CD4-positive, CD25-positive, alpha-beta regulatory T cell (primary cell): ENCODE results near the gene LRRC47. TPM values are rescaled to one million over a fixed set of nuclear protein-coding genes. Genes with fewer than 3 reads are reported as not detected.
"Not testable (repeated sequence)": the region's sequence is repeated elsewhere in the genome, so short reads cannot be mapped to it uniquely, and the experiment has no call there.

Experiments used
- ATAC-seq, 2 donors: fragments of 150-1000 bp; cut with Tn5 transposase; one replicate each; pipeline ENCODE4 v1.10.0; 2021; ENCODE audit warnings: low read depth in 2 of 2, moderate number of reproducible peaks in 2 of 2, moderate library complexity in 1 of 2
- DNase-seq, 3 donors: peaks; one replicate each; pipeline versions ENCODE4 v3.0.0 to v3.0.0-alpha.2; 2012 to 2022; ENCODE audit warnings: mixed read lengths in 1 of 3
- H3K27ac ChIP-seq: one replicate; pipeline ENCODE4 v1.7.0; 2013; ENCODE audit warnings: mild to moderate bottlenecking, low read length; ENCODE audit not compliant: insufficient read depth, poor library complexity, severe bottlenecking
- H3K27me3 ChIP-seq: one replicate; pipeline ENCODE4 v1.7.0; 2013; ENCODE audit warnings: low read length; ENCODE audit not compliant: control insufficient read depth, insufficient read depth
- H3K36me3 ChIP-seq: one replicate; pipeline ENCODE4 v1.7.0; 2013; ENCODE audit warnings: mild to moderate bottlenecking, low read length, moderate library complexity; ENCODE audit not compliant: control insufficient read depth, insufficient read depth
- H3K4me1 ChIP-seq: 2 replicates; pipeline ENCODE4 v1.7.0; 2013; ENCODE audit warnings: mild to moderate bottlenecking, low read length; ENCODE audit not compliant: insufficient read depth, control insufficient read depth, poor library complexity, severe bottlenecking
- H3K4me3 ChIP-seq: one replicate; pipeline ENCODE4 v1.7.0; 2013; ENCODE audit warnings: low read depth, mild to moderate bottlenecking, low read length, moderate library complexity
- H3K9me3 ChIP-seq, 2 experiments: 1 replicate in 1 of 2; 2 replicates in 1 of 2; pipeline ENCODE4 v1.7.0; 2013; ENCODE audit warnings: low read length in 2 of 2, mild to moderate bottlenecking in 1 of 2, moderate library complexity in 1 of 2; ENCODE audit not compliant: control insufficient read depth in 2 of 2
- H3K27ac Mint-ChIP-seq, 3 donors: one replicate each; pipeline ENCODE4 v1.8.0; 2020 to 2022; ENCODE audit warnings: mild to moderate bottlenecking in 3 of 3, mixed read lengths in 3 of 3, moderate library complexity in 2 of 3
- H3K27me3 Mint-ChIP-seq: one replicate; pipeline ENCODE4 v1.8.0; 2022; ENCODE audit warnings: mild to moderate bottlenecking, mixed read lengths
- H3K36me3 Mint-ChIP-seq: one replicate; pipeline ENCODE4 v1.8.0; 2020; ENCODE audit warnings: mixed read lengths
- H3K4me1 Mint-ChIP-seq, 4 donors: one replicate each; pipeline ENCODE4 v1.8.0; 2020 to 2022; ENCODE audit warnings: mixed read lengths in 4 of 4, mild to moderate bottlenecking in 1 of 4
- H3K4me3 Mint-ChIP-seq, 4 donors: one replicate each; pipeline ENCODE4 v1.8.0; 2020 to 2022; ENCODE audit warnings: mild to moderate bottlenecking in 4 of 4, mixed read lengths in 4 of 4, moderate library complexity in 3 of 4
- H3K9me3 Mint-ChIP-seq, 7 donors: one replicate each; pipeline ENCODE4 v1.8.0; 2020 to 2022; ENCODE audit warnings: mixed read lengths in 7 of 7, mild to moderate bottlenecking in 3 of 7, moderate library complexity in 2 of 7
- polyA plus RNA-seq, 4 donors: library from polyadenylated mRNA; unstranded; fragments of 300-500 nt; fragmentation: Illumina TruSeq; gene quantifications; one replicate each; pipeline ENCODE4 v1.2.3, GENCODE V29; 2021
- total RNA-seq: library from RNA; stranded (reverse); gene quantifications from one replicate; pipeline ENCODE4 v1.2.3, GENCODE V29; 2022

LRRC47 gene
- total and polyA plus RNA-seq, 5 donors from 2014 or later: 22.0 to 33.9 (median 26.0) TPM

- Mint-ChIP-seq H3K4me1 (peaks cover 0 to 10% (median 4%) of the 10 kb centered on the region in 4 donors), H3K9me3 (peaks cover 0 to 1% (median 0%) of the 10 kb centered on the region in 7 donors), H3K27ac (no peak within 1 kb of the TSS), H3K36me3 (no peaks in the 10 kb centered on the region), H3K4me3 (no peak within 1 kb of the TSS), H3K27me3 (peaks cover 13% of the 10 kb centered on the region)
- no peak for ATAC-seq
- Histone ChIP-seq H3K4me3 (no peak within 1 kb of the TSS), H3K4me1 (peaks cover 7% of the 10 kb centered on the region), H3K27me3 (no peaks in the 10 kb centered on the region), H3K27ac (no peak within 1 kb of the TSS), H3K36me3 (no peaks in the 10 kb centered on the region), H3K9me3 (no peaks in the 10 kb centered on the region)
- no peak for DNase-seq
Observed at GRCh38 chr1:3752400-3752945, 43.8 kb downstream of the LRRC47 start, which contains the start of gene CCDC27. TSS of gene CCDC27 (plus strand) at chr1:3752450. CDS start at chr1:3752482, 32 bp downstream.

- no peak for ATAC-seq
- no peaks in the 10 kb centered on the region for H3K36me3 Mint-ChIP-seq
- Histone ChIP-seq H3K9me3 (no peaks in the 10 kb centered on the region), H3K4me3 (no peak overlapping the region), H3K36me3 (no peaks in the 10 kb centered on the region), H3K27ac (no peak overlapping the region), H3K27me3 (no peaks in the 10 kb centered on the region), H3K4me1 (peaks cover 18% of the 10 kb centered on the region)
- peak overlapping the region in 1 of 4 donors; percentile 43 for H3K4me3 Mint-ChIP-seq
- peaks cover 13% of the 10 kb centered on the region for H3K27me3 Mint-ChIP-seq
- peaks cover 3 to 21% (median 10%) of the 10 kb centered on the region in 4 donors for H3K4me1 Mint-ChIP-seq
- H3K27ac Mint-ChIP-seq: no peak overlapping the region
- no peak for DNase-seq
- no peaks in the 10 kb centered on the region for H3K9me3 Mint-ChIP-seq
Observed at GRCh38 chr1:3750741-3751140, 45.6 kb downstream of the LRRC47 start.

GRCh38 chr1:3749512-3749911 lies 46.8 kb downstream of the LRRC47 start:
- no peaks in the 10 kb centered on the region for H3K36me3 Mint-ChIP-seq
- H3K27ac ChIP-seq: no peak overlapping the region
- H3K36me3 ChIP-seq: no peaks in the 10 kb centered on the region
- no peaks in the 10 kb centered on the region for H3K27me3 ChIP-seq
- ATAC-seq (no peak), DNase-seq (no peak)
- no peaks in the 10 kb centered on the region for H3K9me3 Mint-ChIP-seq
- no peak overlapping the region for H3K4me3 ChIP-seq
- H3K4me1 Mint-ChIP-seq: peaks cover 5 to 33% (median 17%) of the 10 kb centered on the region in 4 donors
- H3K4me1 ChIP-seq: peaks cover 18% of the 10 kb centered on the region
- H3K27me3 Mint-ChIP-seq: peaks cover 13% of the 10 kb centered on the region
- no peak overlapping the region for H3K4me3 Mint-ChIP-seq
- H3K9me3 ChIP-seq: no peaks in the 10 kb centered on the region
- no peak overlapping the region for H3K27ac Mint-ChIP-seq

- peaks cover 13% of the 10 kb centered on the region for H3K27me3 Mint-ChIP-seq
- ATAC-seq, H3K27ac ChIP-seq, H3K4me3 ChIP-seq, H3K36me3 ChIP-seq, H3K9me3 Mint-ChIP-seq, H3K9me3 ChIP-seq, H3K27me3 ChIP-seq, DNase-seq, H3K36me3 Mint-ChIP-seq: not testable (repeated sequence)
- peak overlapping the region; percentile 66 to 86 (median 80) for H3K4me3 Mint-ChIP-seq
- H3K4me1 ChIP-seq: peaks cover 18% of the 10 kb centered on the region
- H3K27ac Mint-ChIP-seq: peak overlapping the region in 1 of 3 donors; percentile 84
- H3K4me1 Mint-ChIP-seq: peaks cover 5 to 39% (median 17%) of the 10 kb centered on the region in 4 donors
Observed at GRCh38 chr1:3748316-3748900, 47.9 kb downstream of the LRRC47 start.

- Histone ChIP-seq H3K4me1 (peaks cover 18% of the 10 kb centered on the region), H3K9me3 (no peaks in the 10 kb centered on the region), H3K36me3 (peaks cover under 1% of the 10 kb centered on the region), H3K27me3 (no peaks in the 10 kb centered on the region), H3K27ac (no peak overlapping the region), H3K4me3 (peak overlapping the region; percentile 67)
- ATAC-seq: no peak
- Mint-ChIP-seq H3K9me3 (no peaks in the 10 kb centered on the region), H3K4me3 (peak overlapping the region; percentile 66 to 86 (median 80)), H3K27me3 (peaks cover 13% of the 10 kb centered on the region), H3K4me1 (peaks cover 5 to 43% (median 17%) of the 10 kb centered on the region in 4 donors), H3K27ac (peak overlapping the region; percentile 56 to 84 (median 69)), H3K36me3 (peaks cover 6% of the 10 kb centered on the region)
- DNase-seq: no peak
Observed at GRCh38 chr1:3747903-3748302, 48.4 kb downstream of the LRRC47 start.

- H3K4me3 ChIP-seq: peak overlapping the region; percentile 67
- H3K4me1 ChIP-seq: peaks cover 18% of the 10 kb centered on the region
- Mint-ChIP-seq H3K4me3 (peak overlapping the region; percentile 52 to 86 (median 80)), H3K4me1 (peaks cover 5 to 43% (median 17%) of the 10 kb centered on the region in 4 donors), H3K27me3 (peaks cover 13% of the 10 kb centered on the region), H3K27ac (peak overlapping the region; percentile 56 to 84 (median 69)), H3K9me3 (no peaks in the 10 kb centered on the region), H3K36me3 (peaks cover 9% of the 10 kb centered on the region)
- no peaks in the 10 kb centered on the region for H3K9me3 ChIP-seq
- no peaks in the 10 kb centered on the region for H3K27me3 ChIP-seq
- no peak overlapping the region for H3K27ac ChIP-seq
- ATAC-seq (no peak), DNase-seq (no peak)
- H3K36me3 ChIP-seq: peaks cover 5% of the 10 kb centered on the region
Observed at GRCh38 chr1:3747522-3747848, 48.8 kb downstream of the LRRC47 start.

- Mint-ChIP-seq H3K4me1 (peaks cover 5 to 43% (median 17%) of the 10 kb centered on the region in 4 donors), H3K36me3 (peaks cover 12% of the 10 kb centered on the region), H3K27ac (peak overlapping the region in 1 of 3 donors; percentile 89), H3K4me3 (peak overlapping the region; percentile 80 to 89 (median 84)), H3K9me3 (no peaks in the 10 kb centered on the region), H3K27me3 (peaks cover 10% of the 10 kb centered on the region)
- H3K27ac ChIP-seq: peak overlapping the region; percentile 60
- peaks cover 18% of the 10 kb centered on the region for H3K4me1 ChIP-seq
- ATAC-seq (peak; percentile 91 to 96), DNase-seq (peak; percentile 76 to 90 (median 80))
- H3K27me3 ChIP-seq: no peaks in the 10 kb centered on the region
- peaks cover 9% of the 10 kb centered on the region for H3K36me3 ChIP-seq
- H3K4me3 ChIP-seq: peak overlapping the region; percentile 67
- no peaks in the 10 kb centered on the region for H3K9me3 ChIP-seq
Observed at GRCh38 chr1:3746830-3747521, 49.3 kb downstream of the LRRC47 start.
